AG04449 (cell line): ENCODE measurements around the gene CST1.
A peak's percentile ranks its signal among the peaks of the same experiment; 100 is the strongest.
"Not testable (repeated sequence)": the region's sequence is repeated elsewhere in the genome, so short reads cannot be mapped to it uniquely, and the experiment has no call there.

ENCODE experiments used
- CTCF ChIA-PET: fragments of 350-600 bp; formaldehyde crosslinking; extraction: SDS; loops from one replicate; lab custom pipeline; 2021; ENCODE audit warnings: antibody characterized with exemption; lab: Yijun Ruan, JAX
- POLR2A ChIA-PET: fragments of 400-600, 350-600 bp; formaldehyde crosslinking; extraction: SDS; loops from one replicate; lab custom pipeline; 2020; ENCODE audit warnings: antibody characterized with exemption, inconsistent platforms; lab: Yijun Ruan, JAX
- DNase-seq: peaks from one replicate; pipeline ENCODE4 v3.0.0-alpha.2; 2010; ENCODE audit warnings: low read depth, low spot score
- H3K4me3 ChIP-seq: 2 replicates; pipeline ENCODE4 v1.5.1; 2011; ENCODE audit warnings: low read depth, mild to moderate bottlenecking, control low read depth, low read length
- CTCF ChIP-seq: IDR thresholded peaks from one replicate; pipeline ENCODE4 v1.5.1; 2011; ENCODE audit warnings: mild to moderate bottlenecking, moderate library complexity, low read length, control low read depth, inconsistent platforms; ENCODE audit not compliant: insufficient read depth; ENCODE audit errors: missing control alignments

Gene CST1

GRCh38 chr20:23727016-23727415 lies 23.7 kb downstream of the CST1 start:
- no peak overlapping the region for H3K4me3 ChIP-seq
- ChIA-PET CTCF (no interaction called here), POLR2A (no interaction called here)
- TF ChIP-seq CTCF, result no peak
- no peak for DNase-seq

- CTCF ChIA-PET, result no interaction called here
- H3K4me3 ChIP-seq, result no peak overlapping the region
- no peak for DNase-seq
- TF ChIP-seq CTCF, result no peak
- POLR2A ChIA-PET, result no interaction called here
Measured at GRCh38 chr20:23725102-23725501, 25.6 kb downstream of the CST1 start.

- POLR2A ChIA-PET, DNase-seq, H3K4me3 ChIP-seq, CTCF ChIA-PET: not testable (repeated sequence)
- peak; percentile 43 for TF ChIP-seq CTCF
Measured at GRCh38 chr20:23723659-23724307, 27.0 kb downstream of the CST1 start.

GRCh38 chr20:23722851-23723250 lies 27.9 kb downstream of the CST1 start:
- H3K4me3 ChIP-seq, DNase-seq, POLR2A ChIA-PET: not testable (repeated sequence)
- CTCF ChIA-PET, result interaction anchor here (1.4 kb wide), 1 partner anchor 55 kb away, joined by 3 read pairs; no protein-coding TSS in a partner anchor

- DNase-seq, result no peak
- H3K4me3 ChIP-seq, result no peak overlapping the region
- POLR2A ChIA-PET, result no interaction called here
- no peak for TF ChIP-seq CTCF
- CTCF ChIA-PET, result interaction anchor here (1.0 to 1.4 kb wide), 2 partner anchors 19 to 54 kb away, joined by 3 read pairs; no protein-coding TSS in a partner anchor
Measured at GRCh38 chr20:23721962-23722361, 28.8 kb downstream of the CST1 start.

GRCh38 chr20:23719351-23719750 lies 31.4 kb downstream of the CST1 start:
- POLR2A ChIA-PET, CTCF ChIA-PET, H3K4me3 ChIP-seq, DNase-seq: not testable (repeated sequence)

- H3K4me3 ChIP-seq, POLR2A ChIA-PET, CTCF ChIA-PET, DNase-seq: not testable (repeated sequence)
Measured at GRCh38 chr20:23711778-23712177, 39.0 kb downstream of the CST1 start.

- H3K4me3 ChIP-seq, result no peak overlapping the region
- ChIA-PET CTCF (no interaction called here), POLR2A (no interaction called here)
- TF ChIP-seq CTCF, result no peak
- no peak for DNase-seq
Measured at GRCh38 chr20:23710771-23711170, 40.0 kb downstream of the CST1 start.
